DOHH2 (cell line): ENCODE measurements around the gene CREB5.

ENCODE experiments used
- H3F3A ChIP-seq: fragments of 200-600 bp; sonication (generic), shearing (Covaris generic); 2 replicates; pipeline ENCODE4 v1.6.0; 2016; ENCODE audit warnings: antibody characterized with exemption, mild to moderate bottlenecking; ENCODE audit not compliant: control insufficient read depth, insufficient read depth
- H3K27ac ChIP-seq: fragments of 200-600 bp; sonication (generic); 2 replicates; pipeline ENCODE4 v1.5.1; 2014; ENCODE audit warnings: low read depth, mild to moderate bottlenecking, low read length, moderate library complexity
- H3K27me3 ChIP-seq: fragments of 200-600 bp; sonication (generic); 2 replicates; pipeline ENCODE4 v1.6.1; 2014; ENCODE audit warnings: mild to moderate bottlenecking, low read length, mixed read lengths; ENCODE audit not compliant: control insufficient read depth
- H3K36me3 ChIP-seq: fragments of 200-600 bp; sonication (generic); 2 replicates; pipeline ENCODE4 v1.6.1; 2014; ENCODE audit warnings: mild to moderate bottlenecking, low read length, moderate library complexity, mixed read lengths; ENCODE audit not compliant: control insufficient read depth
- H3K4me1 ChIP-seq: fragments of 200-600 bp; sonication (generic); 2 replicates; pipeline ENCODE4 v1.6.1; 2014; ENCODE audit warnings: mild to moderate bottlenecking, low read length, mixed read lengths; ENCODE audit not compliant: control insufficient read depth
- H3K4me2 ChIP-seq: fragments of 200-600 bp; sonication (generic); 2 replicates; pipeline ENCODE4 v1.6.0; 2014; ENCODE audit warnings: mild to moderate bottlenecking, low read length, moderate library complexity
- H3K4me3 ChIP-seq: fragments of 200-600 bp; sonication (generic); 2 replicates; pipeline ENCODE4 v1.5.1; 2014; ENCODE audit warnings: mild to moderate bottlenecking, low read length, mixed read lengths
- H3K79me2 ChIP-seq: fragments of 200-600 bp; sonication (generic); 2 replicates; pipeline ENCODE4 v1.6.1; 2014; ENCODE audit warnings: mild to moderate bottlenecking, low read length, mixed read lengths; ENCODE audit not compliant: control insufficient read depth
- H3K9me2 ChIP-seq: fragments of 200-600 bp; sonication (generic); replicated peaks from 2 replicates; pipeline ENCODE4 v1.6.1; 2014; ENCODE audit warnings: mild to moderate bottlenecking, low read length, mixed read lengths; ENCODE audit not compliant: control insufficient read depth
- H3K9me3 ChIP-seq: fragments of 200-600 bp; sonication (generic); 2 replicates; pipeline ENCODE4 v1.6.1; 2014; ENCODE audit warnings: antibody characterized with exemption, low read length, mixed read lengths; ENCODE audit not compliant: control insufficient read depth, insufficient read depth
- H4K20me1 ChIP-seq: fragments of 200-600 bp; sonication (generic); 2 replicates; pipeline ENCODE4 v1.6.0; 2014; ENCODE audit warnings: low read depth, mild to moderate bottlenecking, antibody characterized with exemption, low read length, moderate library complexity; ENCODE audit not compliant: control insufficient read depth, insufficient read depth
- CTCF ChIP-seq: fragments of 200-600 bp; sonication (generic); IDR thresholded peaks from one replicate; pipeline ENCODE4 v1.5.1; 2014; ENCODE audit warnings: antibody characterized with exemption, mild to moderate bottlenecking, low read depth, low read length; ENCODE audit not compliant: poor library complexity, severe bottlenecking
- EZH2phosphoT487 ChIP-seq: fragments of 200-600 bp; sonication (generic); IDR thresholded peaks from 2 replicates; pipeline ENCODE4 v1.6.1; 2017; ENCODE audit warnings: borderline replicate concordance, mild to moderate bottlenecking, antibody characterized with exemption, low read length, moderate library complexity, mixed read lengths

The CREB5 gene

GRCh38 chr7:28718055-28718481, 305.8 kb downstream of the CREB5 start:
- Histone ChIP-seq H3K27ac (no peak overlapping the region), H4K20me1 (no peaks in the 10 kb centered on the region), H3K4me2 (no peak overlapping the region), H3K36me3 (no peaks in the 10 kb centered on the region), H3K79me2 (no peaks in the 10 kb centered on the region), H3K9me3 (no peaks in the 10 kb centered on the region), H3F3A (no peaks in the 10 kb centered on the region), H3K27me3 (no peaks in the 10 kb centered on the region), H3K4me1 (no peaks in the 10 kb centered on the region), H3K9me2 (no peaks in the 10 kb centered on the region), H3K4me3 (no peak overlapping the region)
- no peak for TF ChIP-seq EZH2phosphoT487

- Histone ChIP-seq H4K20me1 (no peaks in the 10 kb centered on the region), H3K27ac (no peak overlapping the region), H3K4me1 (no peaks in the 10 kb centered on the region), H3K36me3 (no peaks in the 10 kb centered on the region), H3K9me2 (no peaks in the 10 kb centered on the region), H3K79me2 (no peaks in the 10 kb centered on the region), H3F3A (no peaks in the 10 kb centered on the region), H3K4me2 (no peak overlapping the region), H3K27me3 (no peaks in the 10 kb centered on the region), H3K9me3 (no peaks in the 10 kb centered on the region), H3K4me3 (no peak overlapping the region)
- no peak for TF ChIP-seq CTCF
- TF ChIP-seq EZH2phosphoT487, result no peak
These were observed 306.2 kb downstream of the CREB5 start for GRCh38 chr7:28718545-28718944.

GRCh38 chr7:28722684-28723083, 310.4 kb downstream of the CREB5 start:
- Histone ChIP-seq H3K4me1 (no peaks in the 10 kb centered on the region), H3K4me2 (no peak overlapping the region), H3K9me3 (no peaks in the 10 kb centered on the region), H3K36me3 (no peaks in the 10 kb centered on the region), H4K20me1 (no peaks in the 10 kb centered on the region), H3K27ac (no peak overlapping the region), H3K4me3 (no peak overlapping the region), H3K79me2 (no peaks in the 10 kb centered on the region), H3F3A (no peaks in the 10 kb centered on the region), H3K9me2 (no peaks in the 10 kb centered on the region), H3K27me3 (no peaks in the 10 kb centered on the region)
- no peak for TF ChIP-seq EZH2phosphoT487
- TF ChIP-seq CTCF, result no peak

- no peak overlapping the region for H3K4me2 ChIP-seq
- no peaks in the 10 kb centered on the region for H3K27me3 ChIP-seq
- no peaks in the 10 kb centered on the region for H3K9me3 ChIP-seq
- H3F3A ChIP-seq, result no peaks in the 10 kb centered on the region
- H3K36me3 ChIP-seq, result no peaks in the 10 kb centered on the region
- H3K79me2 ChIP-seq, result no peaks in the 10 kb centered on the region
- H3K27ac ChIP-seq, result no peak overlapping the region
- TF ChIP-seq CTCF (no peak), EZH2phosphoT487 (no peak)
- H4K20me1 ChIP-seq, result no peaks in the 10 kb centered on the region
- no peaks in the 10 kb centered on the region for H3K9me2 ChIP-seq
- no peaks in the 10 kb centered on the region for H3K4me1 ChIP-seq
- no peak overlapping the region for H3K4me3 ChIP-seq
These were observed 311.0 kb downstream of the CREB5 start for GRCh38 chr7:28723336-28723735.
